NT2/D1 (cell line): ENCODE data around the gene ACBD4.
"Not testable (repeated sequence)": the region's sequence is repeated elsewhere in the genome, so short reads cannot be mapped to it uniquely, and the experiment has no call there.

Experiments
- DNase-seq: peaks from one replicate; pipeline ENCODE4 v3.0.0-alpha.2; 2011; ENCODE audit warnings: low read depth, low spot score
- H3K27me3 ChIP-seq: 2 replicates; pipeline ENCODE4 v1.6.0; 2011; ENCODE audit warnings: mild to moderate bottlenecking; ENCODE audit not compliant: insufficient read length, insufficient read depth
- H3K36me3 ChIP-seq: 2 replicates; pipeline ENCODE4 v1.6.1; 2011; ENCODE audit warnings: mild to moderate bottlenecking, low read length, mixed read lengths; ENCODE audit not compliant: insufficient read depth, insufficient read length
- H3K4me1 ChIP-seq: 2 replicates; pipeline ENCODE4 v1.5.1; 2011; ENCODE audit not compliant: insufficient read depth, insufficient read length
- H3K4me3 ChIP-seq: 2 replicates; pipeline ENCODE4 v1.5.1; 2011; ENCODE audit warnings: low read depth; ENCODE audit not compliant: insufficient read length
- H3K9ac ChIP-seq: 2 replicates; pipeline ENCODE4 v1.6.0; 2011; ENCODE audit warnings: low read depth; ENCODE audit not compliant: insufficient read length
- H3K9me3 ChIP-seq: 2 replicates; pipeline ENCODE4 v1.5.1; 2011; ENCODE audit warnings: mild to moderate bottlenecking, low read length; ENCODE audit not compliant: insufficient read depth
- SUZ12 ChIP-seq: IDR thresholded peaks from 2 replicates; pipeline ENCODE4 v1.6.1; 2011; ENCODE audit not compliant: insufficient read length, insufficient read depth; ENCODE audit errors: extremely low read depth
- YY1 ChIP-seq: IDR thresholded peaks from 2 replicates; pipeline ENCODE4 v1.6.1; 2011; ENCODE audit not compliant: insufficient read length, insufficient read depth
- ZNF274 ChIP-seq: IDR thresholded peaks from 2 replicates; pipeline ENCODE4 v1.6.1; 2011; ENCODE audit warnings: mild to moderate bottlenecking, low read depth, low read length

The ACBD4 gene

DNA sequence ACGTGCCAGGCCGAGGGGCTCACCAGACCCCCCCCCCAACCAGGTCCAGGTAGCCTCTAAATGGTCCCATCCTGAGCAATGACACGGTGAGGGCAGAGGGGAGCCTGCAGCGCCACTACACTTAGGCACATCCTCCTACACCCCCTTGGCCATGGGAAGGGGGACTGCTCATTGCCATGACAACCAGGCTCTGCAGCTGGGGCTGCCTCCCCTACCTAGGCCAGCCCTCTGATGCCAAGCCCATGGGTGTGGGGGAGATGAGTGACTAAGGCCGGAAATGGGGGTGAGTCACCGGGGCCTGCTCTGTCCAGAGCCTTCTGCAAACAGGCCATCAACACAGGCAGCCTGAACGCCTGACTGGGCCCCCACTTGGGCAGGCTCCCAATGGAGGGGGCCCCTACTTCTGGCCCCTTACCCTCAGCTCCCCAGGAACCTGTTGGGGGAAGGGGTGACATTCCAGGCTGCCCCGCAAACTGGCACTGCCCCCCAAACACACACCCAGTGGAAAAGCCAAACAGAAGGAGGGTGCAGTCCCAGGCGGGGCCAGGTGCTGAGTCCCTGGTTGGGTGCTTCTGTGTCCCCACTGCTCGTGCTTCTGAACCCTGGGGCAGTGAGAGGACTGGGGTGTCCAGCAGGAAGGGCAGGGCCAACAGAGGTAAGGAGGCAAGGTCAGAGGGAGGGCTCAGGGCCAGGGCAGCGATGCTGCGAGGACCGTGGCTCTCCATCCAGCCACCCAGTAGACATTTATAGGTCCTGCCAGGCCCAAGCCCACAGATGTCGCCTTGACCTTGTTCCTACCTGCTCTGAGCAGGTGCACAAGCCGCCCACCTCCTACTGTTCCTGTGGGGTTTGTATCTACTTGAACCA, 11.3 kb upstream of the ACBD4 start:
- H3K27me3 ChIP-seq = no peaks in the 10 kb centered on the region
- H3K4me3 ChIP-seq = no peak overlapping the region
- DNase-seq = peak; percentile 22
- H3K36me3 ChIP-seq = peaks cover 37% of the 10 kb centered on the region
- peaks cover 42% of the 10 kb centered on the region for H3K4me1 ChIP-seq
- TF ChIP-seq ZNF274 (no peak), SUZ12 (no peak), YY1 (no peak)
- H3K9ac ChIP-seq = no peak overlapping the region
- no peaks in the 10 kb centered on the region for H3K9me3 ChIP-seq

DNA sequence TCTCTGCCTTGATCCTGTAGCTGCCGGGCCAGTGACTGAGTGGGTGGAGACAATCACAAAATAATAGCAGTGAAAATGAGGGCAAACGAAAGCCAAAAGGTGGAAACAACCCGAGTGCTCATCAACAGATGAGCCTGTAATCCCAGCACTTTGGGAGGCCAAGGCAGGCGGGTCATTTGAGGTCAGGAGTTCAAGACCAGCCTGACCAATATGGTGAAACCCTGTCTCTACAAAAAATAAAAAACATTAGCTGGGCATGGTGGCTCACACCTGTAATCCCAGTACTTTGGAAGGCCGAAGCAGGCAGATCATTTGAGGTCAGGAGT, 10.7 kb upstream of the ACBD4 start:
- H3K36me3 ChIP-seq = peaks cover 32% of the 10 kb centered on the region
- not testable (repeated sequence) for H3K9me3 ChIP-seq, H3K27me3 ChIP-seq, H3K4me3 ChIP-seq, DNase-seq, H3K9ac ChIP-seq
- H3K4me1 ChIP-seq = peaks cover 46% of the 10 kb centered on the region

DNA sequence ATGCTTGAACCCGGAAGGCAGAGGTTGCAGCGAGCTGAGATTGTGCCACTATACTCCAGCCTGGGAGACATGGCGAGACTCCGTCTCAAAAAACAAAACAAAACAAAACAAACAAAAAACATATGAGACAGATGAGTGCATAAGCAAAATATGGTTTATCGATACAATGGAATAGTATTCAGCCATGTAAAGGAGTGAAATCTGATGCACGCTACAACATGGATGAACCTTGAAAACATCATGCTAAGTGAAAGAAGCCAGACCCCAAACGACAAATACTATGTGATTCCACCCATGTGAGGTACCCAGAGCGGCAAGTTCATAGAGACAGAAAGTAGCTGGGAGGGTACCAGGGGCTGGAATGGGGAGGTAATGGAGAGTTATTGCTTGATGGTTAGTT, 10.0 kb upstream of the ACBD4 start:
- no peak overlapping the region for H3K9ac ChIP-seq
- peaks cover 50% of the 10 kb centered on the region for H3K4me1 ChIP-seq
- H3K9me3 ChIP-seq = no peaks in the 10 kb centered on the region
- TF ChIP-seq ZNF274 = no peak
- no peak for TF ChIP-seq YY1
- no peak for TF ChIP-seq SUZ12
- peaks cover 25% of the 10 kb centered on the region for H3K36me3 ChIP-seq
- no peaks in the 10 kb centered on the region for H3K27me3 ChIP-seq
- no peak overlapping the region for H3K4me3 ChIP-seq
- no peak for DNase-seq

DNA sequence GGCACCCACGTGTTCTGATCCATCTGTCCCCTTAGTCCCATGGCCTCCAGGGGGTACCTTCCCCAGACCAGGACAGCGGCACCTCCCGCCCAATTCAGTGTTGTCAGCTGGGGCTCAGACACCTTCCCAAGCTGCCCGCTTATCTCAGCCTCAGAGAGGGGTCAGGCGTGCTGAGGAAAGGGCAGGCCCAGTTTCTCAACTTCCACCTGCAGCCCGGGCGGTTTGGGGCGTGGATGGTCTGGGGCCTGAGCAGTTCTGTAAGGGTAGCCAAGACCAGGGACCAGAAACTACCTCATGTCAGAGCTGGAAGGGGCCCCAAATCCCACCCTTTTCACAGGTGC, 8.3 kb upstream of the ACBD4 start:
- Histone ChIP-seq H3K4me3 (no peak overlapping the region), H3K9ac (peak overlapping the region; percentile 36), H3K27me3 (no peaks in the 10 kb centered on the region), H3K36me3 (peaks cover 22% of the 10 kb centered on the region), H3K9me3 (no peaks in the 10 kb centered on the region), H3K4me1 (peaks cover 47% of the 10 kb centered on the region)
- DNase-seq = no peak
- no peak for TF ChIP-seq YY1
- no peak for TF ChIP-seq SUZ12
- no peak for TF ChIP-seq ZNF274

DNA sequence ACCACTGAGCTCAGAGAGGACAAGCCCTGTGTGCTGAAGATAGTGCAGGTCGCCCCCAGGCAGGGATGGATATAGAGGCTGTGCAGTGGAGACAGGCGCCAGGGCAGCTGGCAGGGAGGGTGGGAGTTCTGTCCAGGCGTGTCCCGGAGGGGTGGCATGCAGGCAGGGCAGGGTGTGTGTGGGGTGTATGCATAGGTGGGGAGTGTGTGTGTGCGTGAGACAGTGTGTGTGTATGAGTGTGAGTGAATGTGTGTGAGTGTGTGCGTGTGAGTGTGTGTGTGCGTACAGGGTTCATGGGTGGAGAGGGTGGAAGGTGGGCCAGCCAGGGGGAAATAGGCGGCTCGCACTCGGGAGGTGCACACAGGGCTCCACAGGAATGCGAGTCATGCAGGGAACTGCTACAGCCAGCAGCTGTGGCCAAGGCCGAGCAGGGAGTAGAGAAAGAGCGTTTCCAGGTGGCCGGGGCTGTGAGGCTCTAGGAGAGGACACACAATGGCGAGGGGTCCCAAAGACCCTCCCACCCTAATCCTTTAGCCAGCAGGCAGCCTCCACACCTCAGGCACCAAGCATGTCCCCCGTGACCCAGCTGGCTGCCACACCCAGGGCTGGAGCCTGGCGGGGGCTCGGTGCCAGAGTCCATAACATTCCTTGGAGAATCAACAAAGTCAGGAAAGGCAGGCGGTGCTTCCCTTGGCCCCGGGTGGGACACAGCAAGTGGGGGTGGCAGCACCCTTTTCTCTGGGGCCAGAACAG, 7.8 kb upstream of the ACBD4 start:
- Histone ChIP-seq H3K4me3 (no peak overlapping the region), H3K4me1 (peaks cover 47% of the 10 kb centered on the region), H3K36me3 (peaks cover 22% of the 10 kb centered on the region), H3K9me3 (no peaks in the 10 kb centered on the region), H3K27me3 (no peaks in the 10 kb centered on the region), H3K9ac (peak overlapping the region; percentile 66)
- TF ChIP-seq YY1 = no peak
- no peak for TF ChIP-seq SUZ12
- TF ChIP-seq ZNF274 = no peak
- DNase-seq = no peak

DNA sequence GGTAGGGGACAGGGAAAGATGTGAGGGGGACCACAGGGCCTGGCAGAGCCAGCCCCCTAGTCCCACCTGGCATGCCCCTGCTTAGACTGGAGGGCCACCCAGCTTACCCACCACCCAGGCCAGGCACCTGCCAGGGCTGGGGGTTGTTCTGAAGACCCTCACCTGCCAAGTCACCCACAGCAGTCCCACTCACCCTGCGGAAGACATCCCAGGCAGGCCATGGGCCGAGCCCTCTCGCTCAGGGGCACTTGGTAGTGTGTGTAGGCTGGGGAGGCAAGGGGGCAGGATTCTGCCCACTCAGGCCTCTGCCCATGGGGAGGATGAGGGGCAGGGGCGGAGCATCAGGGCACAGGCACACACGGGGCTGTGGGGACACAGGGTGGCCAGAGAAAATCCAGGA, 7.2 kb upstream of the ACBD4 start:
- Histone ChIP-seq H3K27me3 (no peaks in the 10 kb centered on the region), H3K9me3 (no peaks in the 10 kb centered on the region; the same call in 1 of the 2 replicates), H3K9ac (peak overlapping the region; percentile 50), H3K4me3 (no peak overlapping the region), H3K36me3 (peaks cover 22% of the 10 kb centered on the region), H3K4me1 (peaks cover 49% of the 10 kb centered on the region)
- DNase-seq = no peak
- no peak for TF ChIP-seq ZNF274
- TF ChIP-seq SUZ12 = no peak
- TF ChIP-seq YY1 = no peak

DNA sequence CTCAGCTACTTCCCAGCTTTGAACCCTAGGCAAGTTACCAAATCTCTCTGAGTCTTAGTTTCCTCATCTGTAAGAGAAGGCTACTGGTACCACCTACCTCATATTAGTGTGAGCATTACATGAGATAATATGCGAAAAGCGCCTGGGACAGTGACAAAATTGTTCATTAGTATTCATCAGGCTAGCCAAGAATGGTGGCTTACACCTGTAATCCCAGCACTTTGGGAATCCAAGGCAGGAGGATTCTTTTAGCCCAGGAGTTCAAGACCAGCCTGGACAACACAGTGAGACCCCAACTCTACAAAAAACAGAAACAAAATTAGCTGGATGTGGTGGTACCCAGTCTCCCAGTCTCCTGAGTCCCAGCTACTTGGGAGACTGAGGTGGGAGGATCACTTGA, 6.5 kb upstream of the ACBD4 start:
- no peak overlapping the region for H3K9ac ChIP-seq
- no peaks in the 10 kb centered on the region for H3K27me3 ChIP-seq
- peaks cover 2% of the 10 kb centered on the region; the same call in 1 of the 2 replicates for H3K9me3 ChIP-seq
- H3K4me3 ChIP-seq = no peak overlapping the region
- peaks cover 42% of the 10 kb centered on the region for H3K4me1 ChIP-seq
- DNase-seq = no peak
- peaks cover 22% of the 10 kb centered on the region for H3K36me3 ChIP-seq
- TF ChIP-seq YY1 (no peak), ZNF274 (no peak), SUZ12 (no peak)
